ENCODE results near the gene TMEM253.

TMEM253 gene

DNA sequence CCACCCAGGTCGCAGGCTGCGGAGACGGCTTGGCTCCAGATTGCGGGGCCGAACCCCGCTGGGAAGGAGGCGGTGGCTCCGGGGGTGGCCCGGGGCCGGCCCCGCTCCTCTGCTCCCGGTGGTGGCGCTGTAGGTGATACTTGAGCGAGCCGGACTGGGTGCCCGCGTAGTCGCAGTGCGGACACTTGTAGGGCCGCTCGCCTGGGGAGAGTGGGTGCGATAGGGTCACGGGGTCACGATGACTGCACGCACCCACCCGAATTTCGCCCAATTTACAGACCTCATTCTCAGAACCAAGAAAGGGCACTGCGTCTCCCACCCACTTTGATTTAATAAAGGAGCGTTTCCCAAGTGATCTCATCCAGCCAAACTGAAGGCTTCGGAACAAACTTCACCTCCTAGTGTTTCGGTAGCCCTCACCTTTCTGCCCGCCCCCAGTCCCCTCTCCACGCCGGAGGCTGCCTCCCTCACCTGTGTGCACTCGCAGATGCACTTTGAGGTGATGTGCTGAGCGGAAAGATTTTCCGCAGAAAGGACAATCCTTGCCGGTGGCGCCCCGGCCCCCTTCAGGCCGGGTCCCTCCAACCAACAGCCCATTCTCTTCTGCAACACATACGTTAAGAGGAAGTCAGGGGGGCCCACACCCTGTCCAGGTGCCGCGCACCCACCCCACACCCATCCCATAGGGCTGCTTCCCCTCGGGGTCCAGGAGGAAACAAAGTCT lies 9.8 kb upstream of the TMEM253 start:
- DNase-seq: no peak

DNA sequence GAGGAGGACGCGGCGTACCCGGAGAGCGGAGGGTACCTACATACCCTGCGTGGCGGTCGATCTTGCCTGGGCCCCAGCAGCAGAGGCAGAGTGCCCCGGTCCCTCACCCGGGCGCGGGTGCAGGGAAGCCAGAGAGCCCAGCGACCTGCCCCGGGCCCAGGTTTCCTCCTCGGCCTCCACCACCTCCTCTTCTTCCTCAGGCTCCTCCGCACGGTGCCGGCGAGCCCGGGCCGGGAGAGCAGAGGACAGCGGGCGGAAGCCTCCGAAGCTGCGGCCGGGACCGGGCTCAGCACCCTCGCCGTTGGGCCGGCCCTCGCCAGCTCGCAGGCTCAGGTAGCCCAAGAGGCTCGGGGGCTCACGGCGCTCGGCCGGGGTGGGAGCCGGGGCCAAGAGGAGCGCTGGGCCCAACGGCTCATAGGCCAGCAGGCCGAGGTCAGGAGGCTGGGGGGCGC lies 9.0 kb upstream of the TMEM253 start:
- DNase-seq: no peak

DNA sequence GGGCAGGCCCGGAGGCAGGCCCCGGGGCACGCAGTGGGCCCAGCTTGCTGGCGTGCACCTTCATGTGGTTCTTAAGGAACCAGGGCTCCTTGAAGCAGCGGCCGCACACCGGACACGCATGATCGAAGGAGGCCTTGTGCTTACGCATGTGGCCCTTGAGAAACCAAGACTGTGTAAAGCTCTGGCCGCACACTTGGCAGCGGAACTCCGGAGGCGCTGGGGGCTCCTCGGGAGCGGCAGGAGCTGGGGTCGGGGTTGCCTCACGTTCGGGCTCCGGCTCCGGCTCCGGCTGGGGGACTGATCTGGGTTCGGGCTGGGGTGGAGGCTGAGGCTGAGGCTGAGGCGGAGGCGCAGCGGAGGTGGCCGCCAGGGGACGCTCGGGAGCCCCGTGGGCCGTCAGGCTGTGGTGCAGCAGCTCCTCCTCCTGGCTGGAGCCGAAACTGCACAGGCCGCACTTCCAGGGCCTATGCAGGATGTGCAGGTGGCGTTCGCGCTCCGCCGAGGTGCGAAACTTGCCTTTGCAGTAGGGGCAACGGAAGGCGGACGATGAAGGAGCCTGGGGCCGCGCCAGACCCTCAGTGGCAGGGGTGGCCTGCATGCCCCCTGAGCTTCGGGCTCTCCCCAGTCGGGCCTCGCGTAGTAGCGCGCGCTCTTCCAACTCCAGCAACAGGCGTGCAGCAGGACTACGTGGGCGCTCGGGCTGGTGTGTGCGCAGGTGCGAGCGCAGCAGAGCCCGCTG lies 8.4 kb upstream of the TMEM253 start:
- peak; percentile 15 for DNase-seq

DNA sequence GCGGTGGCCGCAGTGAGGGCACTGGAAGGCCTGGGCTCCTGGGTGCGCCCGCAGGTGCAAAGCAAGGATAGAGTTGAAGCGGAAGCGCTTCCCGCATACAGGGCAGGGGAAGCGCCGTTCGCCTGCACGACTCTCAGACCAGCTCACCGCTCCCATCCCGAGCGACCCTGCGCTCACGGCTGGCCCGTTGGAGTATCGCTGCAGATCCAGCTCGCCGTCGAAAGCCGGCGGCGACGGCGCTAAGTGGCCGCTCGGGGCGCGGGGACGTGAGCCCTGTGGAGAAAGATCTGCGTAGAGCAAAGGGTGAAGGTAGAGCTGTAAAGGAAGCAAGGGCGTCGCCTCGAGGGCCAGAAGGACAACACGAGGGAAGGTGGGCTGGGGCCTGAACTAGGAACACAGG lies 7.8 kb upstream of the TMEM253 start:
- no peak for DNase-seq

DNA sequence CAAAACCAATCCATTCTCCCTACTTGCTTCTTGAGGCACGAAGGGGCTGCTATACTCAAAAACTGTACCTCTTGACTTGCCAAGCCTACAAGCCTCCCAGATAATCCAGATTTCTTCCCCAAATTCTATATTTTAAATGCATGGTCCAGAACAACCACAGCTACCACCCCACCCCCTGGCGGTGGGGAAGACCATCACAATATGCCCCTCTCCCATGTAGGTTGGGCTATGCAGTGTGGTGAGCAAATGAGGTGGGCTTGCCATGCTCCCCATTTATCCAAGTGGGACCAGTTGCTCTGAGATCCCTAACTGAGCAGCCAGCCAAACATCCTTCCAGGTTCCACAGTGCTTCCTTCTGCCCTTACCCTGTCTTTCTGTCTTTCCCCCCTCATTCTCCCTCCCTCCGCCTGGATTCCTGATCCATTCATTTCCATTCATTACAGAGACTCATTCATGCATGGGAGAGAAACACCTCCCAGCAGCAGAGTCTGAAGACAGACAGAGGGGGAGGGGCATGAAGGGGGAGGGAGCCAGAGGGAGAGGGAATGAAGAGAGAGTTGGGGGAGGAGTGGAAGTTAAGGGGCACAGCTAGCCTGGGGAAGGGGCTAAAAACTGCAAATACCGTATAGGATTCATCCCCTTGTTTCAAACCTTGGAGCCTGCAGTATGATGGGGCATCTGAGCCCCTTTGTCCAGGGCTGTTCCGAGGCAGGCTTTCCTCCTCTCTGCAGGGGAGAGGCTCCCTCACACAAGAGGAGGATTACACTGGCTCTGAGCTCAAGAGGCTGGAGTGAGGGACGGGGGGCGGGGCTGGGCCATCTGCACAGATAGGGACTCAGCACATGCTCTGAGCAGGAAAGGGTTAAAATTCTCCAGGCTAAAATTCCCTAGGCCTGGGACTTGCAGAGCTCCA lies 6.8 kb upstream of the TMEM253 start:
- DNase-seq: peak; percentile 67

DNA sequence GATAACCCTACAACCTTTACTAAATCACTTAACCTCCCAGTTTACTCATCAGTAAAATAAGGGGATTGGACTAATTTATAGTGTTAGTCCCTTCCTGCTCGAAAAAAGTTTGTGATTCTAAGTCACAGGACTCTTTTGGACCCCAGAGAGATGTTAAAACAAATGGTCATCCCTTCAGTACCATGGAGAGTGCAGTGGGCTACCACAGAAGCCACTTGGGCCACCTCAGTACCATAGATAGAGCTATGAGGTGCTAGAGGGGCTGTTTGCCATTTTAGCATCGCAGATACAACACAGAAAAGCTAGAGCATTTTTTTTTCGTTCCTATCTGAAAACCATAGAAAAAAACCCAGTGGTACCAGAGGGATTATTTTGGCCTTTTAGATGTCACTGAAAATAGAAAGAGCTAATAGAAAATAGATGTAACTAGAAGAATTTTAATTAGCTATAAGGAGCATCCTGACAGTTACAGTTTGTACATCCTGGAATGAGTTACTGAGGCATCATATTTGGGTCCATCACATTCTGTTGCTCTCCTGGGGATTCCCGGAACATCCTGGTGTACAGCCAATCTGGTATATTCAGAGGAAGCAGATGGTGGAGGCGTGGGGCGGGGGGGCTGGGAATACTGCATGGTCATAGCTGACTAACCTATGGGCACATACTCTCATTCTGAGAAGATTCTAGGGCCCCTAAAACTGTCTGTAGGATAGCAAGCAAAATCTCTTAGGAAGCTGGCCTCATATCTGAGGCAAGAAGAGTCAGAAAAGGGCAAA lies 5.2 kb upstream of the TMEM253 start:
- no peak for DNase-seq

DNA sequence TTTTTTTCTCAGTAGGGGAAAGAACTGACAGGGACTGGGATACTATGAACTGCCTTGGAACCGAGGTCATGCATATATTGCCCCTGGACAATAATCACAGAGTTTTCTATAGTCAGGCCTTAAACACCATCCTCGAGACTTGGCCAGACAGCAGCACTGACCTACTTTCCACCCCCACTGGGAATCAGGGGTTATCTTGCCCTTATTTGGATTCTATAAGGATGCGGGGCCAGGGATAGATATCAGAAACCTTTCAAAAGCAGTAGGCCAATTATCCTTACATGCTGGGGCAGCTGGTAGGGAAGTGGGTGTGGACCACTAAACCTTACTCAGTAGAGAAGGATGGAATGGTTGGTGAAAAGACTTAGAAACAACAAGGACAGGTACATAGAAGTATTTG lies 4.4 kb upstream of the TMEM253 start:
- DNase-seq: no peak

DNA sequence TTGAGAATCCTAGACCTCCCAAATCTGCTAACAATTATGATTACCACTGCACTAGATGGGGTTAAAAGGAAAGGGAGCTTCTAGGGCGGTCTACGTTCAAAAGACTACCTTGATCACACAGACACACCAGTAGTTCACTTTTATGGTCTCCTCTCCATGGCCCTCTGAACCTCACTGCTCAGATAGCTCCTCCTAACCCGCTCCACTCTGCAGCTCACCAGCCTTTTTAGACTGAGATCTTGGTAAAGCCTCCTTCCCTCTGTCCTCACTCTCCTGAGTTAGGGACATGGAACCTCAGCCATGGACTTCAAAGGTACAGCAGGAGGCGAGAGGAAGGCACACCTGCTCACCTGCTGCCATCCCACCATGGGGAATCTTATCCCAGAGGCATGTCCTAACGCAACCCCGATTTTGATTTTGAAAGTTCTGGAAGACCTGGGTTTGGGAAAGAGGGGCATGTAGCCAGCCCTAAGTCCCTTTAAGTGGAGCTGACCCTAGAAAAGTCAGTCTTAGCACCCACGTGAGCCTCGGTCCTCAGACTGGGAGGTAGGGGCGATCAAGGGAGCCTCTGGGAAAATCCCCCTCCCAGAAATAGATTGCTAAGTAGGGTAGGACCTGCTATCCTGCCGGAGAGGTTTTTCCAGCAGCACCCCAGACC lies 3.8 kb upstream of the TMEM253 start:
- no peak for DNase-seq

DNA sequence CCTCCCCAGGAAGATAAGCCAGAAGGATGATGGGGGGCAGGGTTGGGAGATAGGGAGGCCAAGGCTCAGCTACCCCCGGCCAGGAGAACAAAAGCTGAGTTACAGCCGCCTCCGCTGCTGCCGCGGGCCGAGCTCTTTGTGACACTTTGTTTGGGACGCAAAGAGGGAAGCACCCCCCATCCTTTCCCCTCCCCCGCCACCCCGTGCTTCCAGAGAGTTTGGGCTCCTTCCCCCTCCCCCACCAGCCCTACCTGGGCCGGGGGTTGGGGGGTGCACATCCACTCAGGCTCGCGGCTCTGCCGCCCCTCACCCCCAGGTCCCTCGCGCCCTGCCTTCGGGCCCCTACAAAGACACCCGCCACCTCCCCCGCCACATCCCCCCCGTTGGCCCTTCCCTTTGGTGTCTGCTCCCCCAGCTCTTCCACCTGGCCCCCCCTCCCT lies 3.2 kb upstream of the TMEM253 start:
- peak; percentile 22 for DNase-seq

DNA sequence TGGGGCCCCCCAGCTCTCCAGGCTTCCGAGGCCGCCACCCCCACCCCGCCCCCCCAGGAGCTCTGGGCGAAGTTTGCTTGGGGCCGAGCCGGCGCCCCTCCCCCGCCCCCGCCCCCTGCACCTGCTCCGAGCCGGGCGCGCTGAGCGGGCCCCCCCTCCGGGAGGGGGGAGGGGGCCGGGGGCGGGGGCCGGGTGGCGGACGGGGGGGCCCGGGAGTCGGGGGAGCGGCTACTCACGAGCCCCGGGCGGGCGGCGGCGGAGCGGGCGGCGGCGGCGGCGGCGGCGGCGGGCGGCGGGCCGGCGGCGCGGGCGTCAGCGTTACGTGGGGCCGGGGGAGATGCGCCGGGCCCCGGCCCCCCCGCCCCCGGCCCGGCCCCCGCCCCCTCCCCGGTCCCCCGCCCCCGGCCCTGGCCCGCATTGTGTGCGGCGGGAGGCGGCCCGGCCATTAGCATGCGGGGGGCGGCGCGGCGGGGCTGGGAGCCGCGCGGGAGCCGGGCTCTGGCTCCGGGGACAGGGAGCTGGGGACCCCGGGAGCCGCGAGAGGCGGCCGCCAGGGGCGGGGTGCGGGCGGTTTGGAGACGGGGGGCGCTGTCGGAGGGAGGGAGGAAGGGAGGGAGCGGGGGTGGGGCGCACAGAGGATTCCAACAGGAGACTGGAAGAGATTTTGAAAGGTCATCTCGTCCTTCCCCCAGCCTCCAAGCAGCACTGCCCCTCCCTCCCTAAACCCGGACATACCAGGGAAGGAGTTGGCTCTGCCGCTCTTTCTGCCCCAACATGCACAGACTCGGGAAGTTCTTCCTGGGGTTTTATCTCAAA lies 2.6 kb upstream of the TMEM253 start, which contains the start of gene ZNF219:
TSS of gene ZNF219 (minus strand) at position 580 of the 816 bp plus-strand sequence. CDS start 5,064 bp downstream, outside the sequence.
- DNase-seq: peak; percentile 43

DNA sequence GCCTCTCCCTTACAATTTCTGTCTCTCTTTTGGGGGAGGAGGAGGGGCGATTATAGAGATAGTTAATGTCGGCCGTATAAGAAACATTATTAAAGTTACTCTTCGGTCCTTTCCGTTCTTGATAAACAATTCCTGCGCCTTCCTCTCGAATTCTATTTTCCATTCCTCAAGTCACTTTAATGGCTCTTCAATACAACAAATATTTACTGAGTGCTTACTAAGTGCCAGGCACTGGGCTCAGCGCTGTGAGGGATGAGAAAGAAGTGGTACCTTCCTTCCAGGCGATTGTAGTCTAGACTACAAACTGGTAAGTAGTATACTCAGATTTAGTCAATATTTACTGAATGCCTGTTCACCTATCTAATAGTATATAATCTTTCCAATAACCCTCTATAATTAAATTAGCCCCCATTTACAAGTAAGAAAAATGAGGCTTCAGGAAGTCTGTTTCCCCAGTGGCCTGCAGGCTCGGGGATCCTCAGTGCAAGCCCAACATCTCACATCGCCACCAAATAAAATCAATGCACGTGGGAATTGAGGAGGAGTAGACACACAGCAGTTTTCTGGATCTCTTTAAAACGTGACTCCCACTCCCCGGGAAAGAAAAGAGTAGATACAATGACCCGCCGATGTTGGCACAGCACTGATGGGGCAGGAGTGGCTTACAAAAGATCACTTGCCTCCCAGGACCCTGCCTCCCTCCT lies 1.8 kb upstream of the TMEM253 start:
- DNase-seq: peak; percentile 41

DNA sequence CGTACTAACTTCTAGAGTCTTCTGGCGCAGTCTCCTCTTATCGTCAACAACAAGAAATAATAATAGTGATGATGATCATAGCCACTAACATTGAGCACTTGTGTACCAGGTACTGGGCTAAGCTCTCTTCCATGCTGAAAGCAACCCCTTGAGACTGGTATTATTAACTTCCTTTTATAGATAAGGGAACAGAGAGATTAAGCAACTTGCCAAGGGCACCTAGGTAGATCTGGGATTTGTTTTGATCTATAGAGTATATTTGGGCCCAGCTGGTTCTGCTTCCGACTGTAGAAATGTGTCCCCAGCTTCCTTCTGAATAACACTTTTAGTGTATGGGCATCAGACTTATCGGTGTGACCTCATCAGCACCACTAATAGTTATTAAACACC lies 1.3 kb upstream of the TMEM253 start:
- no peak for DNase-seq

DNA sequence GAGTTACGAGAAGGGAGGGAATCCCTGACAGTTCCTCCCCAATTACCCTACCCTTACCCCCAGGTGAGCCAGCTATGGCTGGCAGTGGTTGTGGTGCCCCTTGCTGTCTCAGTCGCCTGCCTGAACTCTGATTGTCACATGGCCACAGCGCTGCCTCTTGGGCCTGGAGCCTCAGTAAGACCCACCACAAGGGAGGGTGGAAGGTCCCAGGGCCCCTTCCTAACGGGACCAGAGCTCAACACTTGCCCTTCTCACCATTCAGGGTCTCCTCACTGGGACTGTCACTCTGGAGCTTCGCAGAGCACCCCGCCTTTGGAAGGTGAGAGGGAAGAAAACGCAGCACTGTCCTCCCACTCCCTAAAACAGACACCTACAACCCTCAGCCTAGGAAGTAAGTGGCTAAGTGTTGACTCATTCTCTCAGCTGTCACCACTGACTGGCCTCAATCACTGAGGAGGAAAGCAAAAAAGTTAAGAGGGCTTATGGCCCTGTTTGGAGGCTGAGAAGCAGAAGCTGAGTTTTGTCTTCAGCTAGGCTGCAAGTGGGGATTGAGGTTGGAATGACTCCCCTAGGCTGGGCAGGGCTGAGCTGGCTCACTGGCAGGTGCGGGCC lies 1.0 kb downstream of the TMEM253 start:
- no peak for DNase-seq

DNA sequence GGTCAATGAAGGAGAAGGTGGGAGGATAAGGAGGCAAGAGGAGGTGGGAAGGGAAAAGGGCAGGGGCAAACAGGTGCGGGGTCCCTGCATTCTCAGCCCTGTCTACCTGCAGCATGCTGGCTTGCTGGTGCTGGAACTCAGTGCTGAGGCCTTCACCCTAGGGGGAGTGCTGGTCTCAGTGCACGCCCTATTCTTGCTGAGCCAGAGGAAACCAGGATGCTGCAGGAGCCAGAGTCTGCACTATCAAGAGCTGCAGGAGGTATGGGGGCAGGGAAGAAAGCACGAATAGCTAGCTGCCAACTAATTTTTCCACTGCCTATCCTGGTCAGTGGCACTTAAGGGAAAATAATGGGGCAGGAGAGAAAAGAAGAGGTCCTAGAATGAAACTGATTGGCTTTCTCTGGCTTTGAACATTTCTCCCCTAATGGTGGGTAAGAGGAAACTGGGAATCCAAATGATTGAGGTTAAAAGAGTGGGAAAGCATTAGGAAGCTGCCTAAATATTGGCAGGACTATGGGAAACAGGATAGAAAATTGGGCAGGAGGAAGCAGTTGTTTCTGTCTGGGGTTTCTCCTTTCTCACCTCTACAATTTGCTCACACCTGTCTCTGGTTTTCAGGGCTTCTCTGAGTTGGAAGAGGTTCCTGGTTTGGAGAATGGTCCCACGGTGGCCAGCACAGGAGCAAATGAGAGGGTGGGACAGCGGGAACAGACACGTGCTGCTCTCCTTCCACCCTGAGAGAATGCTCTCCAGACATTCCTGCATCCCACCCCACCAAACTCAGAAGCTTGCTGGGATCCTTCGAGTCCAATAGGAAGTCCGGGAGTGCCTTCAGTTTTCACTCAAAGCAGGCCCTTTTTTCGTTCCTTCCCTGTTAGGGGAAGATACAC lies 1.9 kb downstream of the TMEM253 start:
- no peak for DNase-seq

DNA sequence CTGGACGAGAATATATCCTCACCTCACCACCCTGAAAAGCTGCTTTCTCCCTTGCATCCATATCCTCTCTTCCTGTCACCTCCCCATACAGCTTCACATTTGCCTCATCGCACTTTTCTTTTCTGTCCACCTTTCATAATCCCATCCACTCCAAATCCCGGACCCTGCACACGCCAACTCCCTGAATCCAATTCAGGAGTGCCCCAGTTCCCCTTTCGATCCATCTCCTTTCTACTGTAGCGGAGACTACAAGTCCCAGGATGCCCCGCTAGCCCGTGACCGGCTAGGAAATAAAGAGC lies 2.5 kb downstream of the TMEM253 start:
- DNase-seq: no peak

DNA sequence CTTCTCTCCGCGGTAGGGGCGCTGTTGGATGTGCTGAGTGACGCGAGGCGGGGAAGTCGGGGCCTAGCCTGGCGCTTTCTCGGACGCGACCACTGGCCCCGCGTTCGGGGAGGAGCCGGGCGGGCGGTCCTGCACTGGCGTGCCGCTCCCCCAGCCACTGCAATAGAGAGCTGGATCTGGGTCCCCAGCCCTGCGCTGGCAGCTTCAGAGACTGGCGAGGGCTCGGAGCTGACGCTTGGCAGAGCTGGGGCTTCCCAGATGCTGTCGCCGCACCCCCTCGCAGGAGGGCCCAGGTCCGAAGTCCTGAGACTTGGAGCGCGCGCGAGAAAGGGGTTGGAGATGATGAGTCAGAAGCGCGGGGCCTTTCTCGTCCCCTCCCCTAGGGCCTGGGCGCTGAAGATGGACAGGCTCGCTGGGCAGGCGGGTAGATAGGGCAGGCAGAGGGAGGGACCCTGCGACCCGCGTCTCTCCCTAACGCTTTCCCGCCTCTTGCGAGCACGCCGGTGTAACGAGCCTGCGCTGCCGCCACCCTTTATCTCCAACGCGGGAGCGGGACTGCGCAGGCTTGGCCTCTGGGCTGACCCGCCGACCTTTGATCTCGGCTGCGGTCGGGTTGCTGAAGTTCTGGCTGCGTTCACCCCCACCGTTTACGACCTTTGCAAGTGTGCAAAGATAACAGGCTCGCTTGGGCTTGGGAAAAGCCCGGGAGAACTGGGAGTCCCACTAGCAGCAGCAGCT lies 3.0 kb downstream of the TMEM253 start:
- peak; percentile 92 for DNase-seq

DNA sequence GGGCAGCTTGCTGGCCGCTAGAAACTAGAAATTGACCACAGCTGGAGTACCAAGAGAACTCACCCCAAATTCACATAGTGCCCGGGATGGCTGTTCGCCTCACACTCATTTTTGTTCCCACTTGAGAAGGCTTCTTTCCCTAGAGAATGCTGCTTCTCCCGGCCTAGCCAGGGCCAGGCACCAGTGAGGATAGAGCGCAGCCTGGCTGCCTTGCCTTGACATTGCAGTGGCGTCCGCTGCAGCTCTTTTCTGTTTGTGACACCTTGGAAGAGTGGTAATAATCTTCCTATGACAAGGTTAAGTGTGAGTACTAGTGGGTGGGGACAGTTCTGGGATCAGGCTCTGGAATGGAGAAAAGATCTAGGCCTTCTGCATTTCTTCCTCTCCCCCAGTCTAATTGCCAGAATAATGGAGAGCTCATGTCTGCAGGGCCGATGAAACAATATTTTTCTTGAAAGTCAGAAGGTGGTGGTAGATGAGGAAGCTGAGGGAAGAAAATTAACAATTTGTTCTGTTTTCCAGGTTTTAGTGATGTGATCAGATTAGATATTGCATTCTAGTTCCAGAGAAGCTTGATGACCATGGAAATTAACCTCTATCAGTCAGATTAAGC lies 3.7 kb downstream of the TMEM253 start:
- peak; percentile 77 for DNase-seq

DNA sequence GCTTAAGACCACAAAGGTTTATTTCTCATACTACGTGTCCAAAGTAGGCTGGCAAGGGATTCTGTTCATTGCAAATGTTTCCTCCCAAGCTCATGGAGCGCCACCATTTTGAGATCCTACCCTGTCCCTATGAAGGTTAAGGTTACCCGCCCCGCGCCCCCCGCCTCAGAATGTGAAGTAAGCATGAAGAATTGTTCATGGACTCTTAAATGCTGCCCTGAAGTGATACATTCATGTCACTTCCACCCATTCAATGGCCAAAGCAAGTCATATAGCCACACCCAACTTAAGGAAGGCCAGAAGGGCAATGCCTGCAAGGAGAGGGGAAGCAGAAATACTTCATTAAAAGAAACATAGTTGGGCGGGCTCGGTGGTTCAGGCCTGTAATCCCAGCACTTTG lies 4.2 kb downstream of the TMEM253 start:
- no peak for DNase-seq

Data from NCI-H526 treated with DMSO at 0.1 percent for 48 hours (cell line).